Endothelial cell (in vitro differentiated cells): ENCODE results near the gene HIVEP1. TPM values are rescaled to one million over a fixed set of nuclear protein-coding genes. Genes with fewer than 3 reads are reported as not detected.

Source experiments
- DNase-seq: peaks from one replicate; pipeline ENCODE4 v3.0.0; 2021; ENCODE audit warnings: low spot score
- H3K27ac Mint-ChIP-seq: one replicate; pipeline ENCODE4 v1.8.0; 2021; ENCODE audit warnings: mixed read lengths, inconsistent platforms; ENCODE audit not compliant: unreplicated experiment
- H3K27me3 Mint-ChIP-seq: one replicate; pipeline ENCODE4 v1.8.0; 2021; ENCODE audit warnings: mild to moderate bottlenecking, moderate library complexity, mixed read lengths, inconsistent platforms; ENCODE audit not compliant: unreplicated experiment
- H3K36me3 Mint-ChIP-seq: one replicate; pipeline ENCODE4 v1.8.0; 2021; ENCODE audit warnings: mild to moderate bottlenecking, low read depth, mixed read lengths, inconsistent platforms; ENCODE audit not compliant: unreplicated experiment
- H3K4me1 Mint-ChIP-seq: one replicate; pipeline ENCODE4 v1.8.0; 2021; ENCODE audit warnings: mild to moderate bottlenecking, mixed read lengths, inconsistent platforms; ENCODE audit not compliant: unreplicated experiment
- H3K4me3 Mint-ChIP-seq: one replicate; pipeline ENCODE4 v1.8.0; 2021; ENCODE audit warnings: mild to moderate bottlenecking, mixed read lengths, inconsistent platforms; ENCODE audit not compliant: unreplicated experiment
- H3K9me3 Mint-ChIP-seq: one replicate; pipeline ENCODE4 v1.8.0; 2021; ENCODE audit warnings: mixed read lengths, inconsistent platforms; ENCODE audit not compliant: unreplicated experiment
- CTCF ChIP-seq: fragments of 200-600 bp; sonication (generic); IDR thresholded peaks from one replicate; pipeline ENCODE4 v1.5.0; 2021; ENCODE audit warnings: antibody characterized with exemption; ENCODE audit not compliant: unreplicated experiment
- total RNA-seq: library from RNA; stranded (reverse); fragmentation: NEBNext Ultra II Directional; extraction: Animal tissue kit (Norgen Biotek cat#: 25700); gene quantifications from one replicate; pipeline ENCODE4 v1.2.1, GENCODE V29; 2021; ENCODE audit not compliant: unreplicated experiment

Gene HIVEP1
- total RNA-seq, 1 donor from 2014 or later, result 19.0 TPM

- no peaks in the 10 kb centered on the region for H3K9me3 Mint-ChIP-seq
- H3K4me1 Mint-ChIP-seq, result peaks cover 18% of the 10 kb centered on the region
- no peak for TF ChIP-seq CTCF
These were observed 20.9 kb downstream of the HIVEP1 start for GRCh38 chr6:12032783-12033573.

GRCh38 chr6:12033770-12034169 lies 21.7 kb downstream of the HIVEP1 start:
- no peak for TF ChIP-seq CTCF
- Mint-ChIP-seq H3K36me3 (no peaks in the 10 kb centered on the region), H3K27ac (peak overlapping the region; percentile 68), H3K27me3 (peaks cover 1% of the 10 kb centered on the region), H3K4me3 (no peak overlapping the region), H3K4me1 (peaks cover 18% of the 10 kb centered on the region), H3K9me3 (no peaks in the 10 kb centered on the region)
- no peak for DNase-seq

More at GRCh38 chr6:12032783-12033573, 20.9 kb downstream of the HIVEP1 start:
- Mint-ChIP-seq H3K27me3 (peaks cover 1% of the 10 kb centered on the region), H3K4me3 (no peak overlapping the region), H3K27ac (no peak overlapping the region), H3K36me3 (no peaks in the 10 kb centered on the region)
- no peak for DNase-seq

GRCh38 chr6:12034349-12034748 lies 22.2 kb downstream of the HIVEP1 start:
- TF ChIP-seq CTCF, result no peak
- Mint-ChIP-seq H3K36me3 (no peaks in the 10 kb centered on the region), H3K4me3 (no peak overlapping the region), H3K9me3 (no peaks in the 10 kb centered on the region), H3K27me3 (peaks cover 1% of the 10 kb centered on the region), H3K27ac (peak overlapping the region; percentile 68), H3K4me1 (peaks cover 18% of the 10 kb centered on the region)
- no peak for DNase-seq

GRCh38 chr6:12034837-12035236 lies 22.7 kb downstream of the HIVEP1 start:
- no peaks in the 10 kb centered on the region for H3K9me3 Mint-ChIP-seq
- no peaks in the 10 kb centered on the region for H3K36me3 Mint-ChIP-seq
- H3K4me1 Mint-ChIP-seq, result peaks cover 18% of the 10 kb centered on the region
- no peak overlapping the region for H3K4me3 Mint-ChIP-seq
- peak overlapping the region; percentile 49 for H3K27ac Mint-ChIP-seq
- TF ChIP-seq CTCF, result no peak
- no peak for DNase-seq
- peaks cover 1% of the 10 kb centered on the region for H3K27me3 Mint-ChIP-seq

- Mint-ChIP-seq H3K4me3 (no peak overlapping the region), H3K27ac (no peak overlapping the region), H3K4me1 (peaks cover 18% of the 10 kb centered on the region), H3K36me3 (no peaks in the 10 kb centered on the region), H3K27me3 (peaks cover 1% of the 10 kb centered on the region), H3K9me3 (no peaks in the 10 kb centered on the region)
- no peak for DNase-seq
- TF ChIP-seq CTCF, result no peak
These were observed 24.7 kb downstream of the HIVEP1 start for GRCh38 chr6:12036766-12037165.
